ENCODE measurements around the gene SRCAP.

SRCAP gene

GRCh38 chr16:30657866-30658730 is 40.9 kb upstream of the SRCAP start, which contains the start of gene FBRS (continued):
- TF ChIP-seq ZNF560 (tag by site-specific recombination; IDR thresholded peaks at IDR 0.05; ENCODE audit: borderline replicate concordance), result no peak
- peak; percentile 90 for TF ChIP-seq ZNF2 (tag by site-specific recombination; IDR thresholded peaks at IDR 0.05)
- TF ChIP-seq ZNF10 (tag by site-specific recombination; IDR thresholded peaks at IDR 0.05), result peak; percentile 68
- no peak for TF ChIP-seq ZNF138 (tag by site-specific recombination; IDR thresholded peaks at IDR 0.05; ENCODE audit: borderline replicate concordance)
- peak; percentile 97 for TF ChIP-seq KLF16 (tag by site-specific recombination; IDR thresholded peaks at IDR 0.05)
- TF ChIP-seq ZBTB17 (tag by site-specific recombination; IDR thresholded peaks at IDR 0.05), result peak; percentile 89
- TF ChIP-seq ZNF561 (tag by site-specific recombination; IDR thresholded peaks at IDR 0.05; ENCODE audit: borderline replicate concordance), result peak; percentile 97; the same call in 1 of the 2 replicates
- peak; percentile 91 for TF ChIP-seq ZEB2 (tag by site-specific recombination; IDR thresholded peaks at IDR 0.05)
- TF ChIP-seq ZNF600 (tag by site-specific recombination; IDR thresholded peaks at IDR 0.05), result peak; percentile 57
- TF ChIP-seq ZNF768 (tag by site-specific recombination; IDR thresholded peaks at IDR 0.05), result no peak
- peak; percentile 36 for TF ChIP-seq ZNF843 (tag by site-specific recombination; IDR thresholded peaks at IDR 0.05)
- TF ChIP-seq SP7 (tag by site-specific recombination; IDR thresholded peaks at IDR 0.05), result peak; percentile 79
- TF ChIP-seq INSM2 (tag by site-specific recombination; IDR thresholded peaks at IDR 0.05), result peak; percentile 59; the same call in 1 of the 2 replicates
- no peak for TF ChIP-seq ZNF133 (tag by site-specific recombination; IDR thresholded peaks at IDR 0.05)
- TF ChIP-seq ZNF335 (tag by site-specific recombination; conservative IDR thresholded peaks at IDR 0.05), result peak; percentile 95; the same call in 1 of the 2 replicates
- TF ChIP-seq ZNF354C (tag by site-specific recombination; IDR thresholded peaks at IDR 0.05; ENCODE audit: borderline replicate concordance, low read depth), result no peak
- TF ChIP-seq, protein P1, sequence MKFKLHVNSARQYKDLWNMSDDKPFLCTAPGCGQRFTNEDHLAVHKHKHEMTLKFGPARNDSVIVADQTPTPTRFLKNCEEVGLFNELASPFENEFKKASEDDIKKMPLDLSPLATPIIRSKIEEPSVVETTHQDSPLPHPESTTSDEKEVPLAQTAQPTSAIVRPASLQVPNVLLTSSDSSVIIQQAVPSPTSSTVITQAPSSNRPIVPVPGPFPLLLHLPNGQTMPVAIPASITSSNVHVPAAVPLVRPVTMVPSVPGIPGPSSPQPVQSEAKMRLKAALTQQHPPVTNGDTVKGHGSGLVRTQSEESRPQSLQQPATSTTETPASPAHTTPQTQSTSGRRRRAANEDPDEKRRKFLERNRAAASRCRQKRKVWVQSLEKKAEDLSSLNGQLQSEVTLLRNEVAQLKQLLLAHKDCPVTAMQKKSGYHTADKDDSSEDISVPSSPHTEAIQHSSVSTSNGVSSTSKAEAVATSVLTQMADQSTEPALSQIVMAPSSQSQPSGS (tag by site-specific recombination; IDR thresholded peaks at IDR 0.05; ENCODE audit: low read depth), result no peak
- TF ChIP-seq ZNF521 (tag by site-specific recombination; IDR thresholded peaks at IDR 0.05), result no peak
- TF ChIP-seq PRDM10 (tag by site-specific recombination; IDR thresholded peaks at IDR 0.05), result peak; percentile 92
- 0 out of 2 replicates have a peak, but pooled peaks have one; percentile 25 for TF ChIP-seq ZNF24 (tag by site-specific recombination; IDR thresholded peaks at IDR 0.05)
- peak; percentile 100 for TF ChIP-seq EGR2 (tag by site-specific recombination; IDR thresholded peaks at IDR 0.05; ENCODE audit: low read depth)
- TF ChIP-seq SP3 (tag by site-specific recombination; IDR thresholded peaks at IDR 0.05), result peak; percentile 100

Data from HEK293 (cell line).